Activated CD4-positive, alpha-beta T cell treated with anti-CD3 and anti-CD28 coated beads, Interleukin-2, amount 10 ng/mL, durations not matched to agents 24 days and 14 days (primary cell): ENCODE results near the gene MEX3B. TPM values are rescaled to one million over a fixed set of nuclear protein-coding genes. Genes with fewer than 3 reads are reported as not detected.

Experiments used
- DNase-seq: peaks from one replicate; pipeline ENCODE4 v3.0.0; 2022
- H3K27ac Mint-ChIP-seq: one replicate; pipeline ENCODE4 v1.8.0; 2022; ENCODE audit warnings: mild to moderate bottlenecking, mixed read lengths
- H3K27me3 Mint-ChIP-seq: one replicate; pipeline ENCODE4 v1.8.0; 2022; ENCODE audit warnings: mixed read lengths
- H3K36me3 Mint-ChIP-seq: one replicate; pipeline ENCODE4 v1.8.0; 2022; ENCODE audit warnings: low read depth, mild to moderate bottlenecking, mixed read lengths
- H3K4me1 Mint-ChIP-seq: one replicate; pipeline ENCODE4 v1.8.0; 2021; ENCODE audit warnings: mixed read lengths
- H3K4me3 Mint-ChIP-seq: one replicate; pipeline ENCODE4 v1.8.0; 2022; ENCODE audit warnings: mild to moderate bottlenecking, moderate library complexity, mixed read lengths
- H3K9me3 Mint-ChIP-seq: one replicate; pipeline ENCODE4 v1.8.0; 2021; ENCODE audit warnings: mixed read lengths
- intact Hi-C: fragments of 100-400 bp; cut with micrococcal nuclease; formaldehyde crosslinking; loops from one replicate; pipeline ENCODE4 v1.15.1; 2023
- total RNA-seq: library from RNA; stranded (reverse); gene quantifications from 2 replicates; pipeline ENCODE4 v1.2.3, GENCODE V29; 2022

MEX3B gene
- total RNA-seq = 1.1 TPM in 2 replicates

- Mint-ChIP-seq H3K4me3 (peak within 1 kb of the TSS; percentile 91), H3K27ac (peak within 1 kb of the TSS; percentile 89), H3K27me3 (peaks cover 32% of the 10 kb centered on the region), H3K4me1 (peaks cover 17% of the 10 kb centered on the region), H3K36me3 (no peaks in the 10 kb centered on the region), H3K9me3 (no peaks in the 10 kb centered on the region)
- intact Hi-C loops = loop anchor here (1.0 to 10.0 kb wide), 5 partner anchors 216 to 1061 kb away; partner anchors contain the start of genes EFL1, MESD and SAXO2
- DNase-seq = peak; percentile 95
Measured at GRCh38 chr15:82045892-82046665, at the start of gene MEX3B. TSS of gene MEX3B (minus strand) at chr15:82046018. CDS start at chr15:82045705, 313 bp downstream.

- no peak for DNase-seq
- H3K27ac Mint-ChIP-seq = no peak overlapping the region
- no peak overlapping the region for H3K4me3 Mint-ChIP-seq
- no peaks in the 10 kb centered on the region for H3K27me3 Mint-ChIP-seq
- H3K36me3 Mint-ChIP-seq = no peaks in the 10 kb centered on the region
- H3K4me1 Mint-ChIP-seq = no peaks in the 10 kb centered on the region
- intact Hi-C loops = no loop called here
- H3K9me3 Mint-ChIP-seq = no peaks in the 10 kb centered on the region
Measured at GRCh38 chr15:82093774-82094211, 48.0 kb upstream of the MEX3B start.

GRCh38 chr15:82093325-82093724 is 47.5 kb upstream of the MEX3B start:
- H3K27ac Mint-ChIP-seq = no peak overlapping the region
- H3K4me3 Mint-ChIP-seq = no peak overlapping the region
- DNase-seq = no peak
- no peaks in the 10 kb centered on the region for H3K9me3 Mint-ChIP-seq
- no peaks in the 10 kb centered on the region for H3K36me3 Mint-ChIP-seq
- H3K27me3 Mint-ChIP-seq = no peaks in the 10 kb centered on the region
- intact Hi-C loops = no loop called here
- H3K4me1 Mint-ChIP-seq = no peaks in the 10 kb centered on the region

- no peak overlapping the region for H3K27ac Mint-ChIP-seq
- intact Hi-C loops = no loop called here
- DNase-seq = no peak
- H3K36me3 Mint-ChIP-seq = no peaks in the 10 kb centered on the region
- H3K9me3 Mint-ChIP-seq = no peaks in the 10 kb centered on the region
- no peaks in the 10 kb centered on the region for H3K4me1 Mint-ChIP-seq
- no peak overlapping the region for H3K4me3 Mint-ChIP-seq
- no peaks in the 10 kb centered on the region for H3K27me3 Mint-ChIP-seq
Measured at GRCh38 chr15:82091636-82092140, 45.9 kb upstream of the MEX3B start.

- no peaks in the 10 kb centered on the region for H3K27me3 Mint-ChIP-seq
- no peaks in the 10 kb centered on the region for H3K4me1 Mint-ChIP-seq
- DNase-seq = no peak
- no peak overlapping the region for H3K27ac Mint-ChIP-seq
- no peaks in the 10 kb centered on the region for H3K36me3 Mint-ChIP-seq
- intact Hi-C loops = no loop called here
- H3K9me3 Mint-ChIP-seq = no peaks in the 10 kb centered on the region
- no peak overlapping the region for H3K4me3 Mint-ChIP-seq
Measured at GRCh38 chr15:82086243-82086995, 40.6 kb upstream of the MEX3B start.

GRCh38 chr15:82081914-82082762 is 36.3 kb upstream of the MEX3B start:
- Mint-ChIP-seq H3K9me3 (no peaks in the 10 kb centered on the region), H3K27me3 (peaks cover 6% of the 10 kb centered on the region), H3K36me3 (no peaks in the 10 kb centered on the region), H3K4me1 (no peaks in the 10 kb centered on the region), H3K4me3 (no peak overlapping the region), H3K27ac (no peak overlapping the region)
- intact Hi-C loops = no loop called here
- DNase-seq = no peak

GRCh38 chr15:82080774-82081173 is 35.0 kb upstream of the MEX3B start:
- no peaks in the 10 kb centered on the region for H3K4me1 Mint-ChIP-seq
- H3K9me3 Mint-ChIP-seq = no peaks in the 10 kb centered on the region
- H3K36me3 Mint-ChIP-seq = no peaks in the 10 kb centered on the region
- no peak overlapping the region for H3K27ac Mint-ChIP-seq
- peaks cover 6% of the 10 kb centered on the region for H3K27me3 Mint-ChIP-seq
- DNase-seq = no peak
- H3K4me3 Mint-ChIP-seq = no peak overlapping the region
- intact Hi-C loops = no loop called here

GRCh38 chr15:82079736-82080135 is 33.9 kb upstream of the MEX3B start:
- H3K36me3 Mint-ChIP-seq = no peaks in the 10 kb centered on the region
- no peak for DNase-seq
- H3K27me3 Mint-ChIP-seq = peaks cover 6% of the 10 kb centered on the region
- intact Hi-C loops = no loop called here
- H3K4me1 Mint-ChIP-seq = no peaks in the 10 kb centered on the region
- H3K4me3 Mint-ChIP-seq = no peak overlapping the region
- no peaks in the 10 kb centered on the region for H3K9me3 Mint-ChIP-seq
- H3K27ac Mint-ChIP-seq = no peak overlapping the region

- H3K27ac Mint-ChIP-seq = no peak overlapping the region
- no peak for DNase-seq
- H3K4me3 Mint-ChIP-seq = no peak overlapping the region
- no peaks in the 10 kb centered on the region for H3K9me3 Mint-ChIP-seq
- H3K27me3 Mint-ChIP-seq = peaks cover 3% of the 10 kb centered on the region
- no peaks in the 10 kb centered on the region for H3K4me1 Mint-ChIP-seq
- intact Hi-C loops = no loop called here
- H3K36me3 Mint-ChIP-seq = no peaks in the 10 kb centered on the region
Measured at GRCh38 chr15:82074610-82075009, 28.8 kb upstream of the MEX3B start.

GRCh38 chr15:82072926-82073537 is 27.2 kb upstream of the MEX3B start:
- H3K4me3 Mint-ChIP-seq = no peak overlapping the region
- intact Hi-C loops = no loop called here
- no peaks in the 10 kb centered on the region for H3K36me3 Mint-ChIP-seq
- H3K27ac Mint-ChIP-seq = no peak overlapping the region
- H3K27me3 Mint-ChIP-seq = peaks cover 1% of the 10 kb centered on the region
- no peaks in the 10 kb centered on the region for H3K4me1 Mint-ChIP-seq
- H3K9me3 Mint-ChIP-seq = no peaks in the 10 kb centered on the region
- DNase-seq = no peak

GRCh38 chr15:82066455-82066854 is 20.6 kb upstream of the MEX3B start:
- Mint-ChIP-seq H3K4me1 (no peaks in the 10 kb centered on the region), H3K9me3 (no peaks in the 10 kb centered on the region), H3K36me3 (no peaks in the 10 kb centered on the region), H3K4me3 (no peak overlapping the region), H3K27me3 (peaks cover 15% of the 10 kb centered on the region), H3K27ac (no peak overlapping the region)
- intact Hi-C loops = no loop called here
- no peak for DNase-seq

GRCh38 chr15:82064824-82065223 is 19.0 kb upstream of the MEX3B start:
- H3K9me3 Mint-ChIP-seq = no peaks in the 10 kb centered on the region
- DNase-seq = no peak
- intact Hi-C loops = no loop called here
- H3K4me3 Mint-ChIP-seq = no peak overlapping the region
- no peak overlapping the region for H3K27ac Mint-ChIP-seq
- no peaks in the 10 kb centered on the region for H3K36me3 Mint-ChIP-seq
- H3K27me3 Mint-ChIP-seq = peaks cover 18% of the 10 kb centered on the region
- H3K4me1 Mint-ChIP-seq = no peaks in the 10 kb centered on the region
